ENCODE data around the gene CLMP.
"Not testable (repeated sequence)": the region's sequence is repeated elsewhere in the genome, so short reads cannot be mapped to it uniquely, and the experiment has no call there.

Gene CLMP

GRCh38 chr11:123059041-123059920 lies 135.8 kb downstream of the CLMP start:
- DNase-seq (ENCODE audit: low read depth in 3 of 3, low spot score in 1 of 3) = not testable (repeated sequence)

DNA sequence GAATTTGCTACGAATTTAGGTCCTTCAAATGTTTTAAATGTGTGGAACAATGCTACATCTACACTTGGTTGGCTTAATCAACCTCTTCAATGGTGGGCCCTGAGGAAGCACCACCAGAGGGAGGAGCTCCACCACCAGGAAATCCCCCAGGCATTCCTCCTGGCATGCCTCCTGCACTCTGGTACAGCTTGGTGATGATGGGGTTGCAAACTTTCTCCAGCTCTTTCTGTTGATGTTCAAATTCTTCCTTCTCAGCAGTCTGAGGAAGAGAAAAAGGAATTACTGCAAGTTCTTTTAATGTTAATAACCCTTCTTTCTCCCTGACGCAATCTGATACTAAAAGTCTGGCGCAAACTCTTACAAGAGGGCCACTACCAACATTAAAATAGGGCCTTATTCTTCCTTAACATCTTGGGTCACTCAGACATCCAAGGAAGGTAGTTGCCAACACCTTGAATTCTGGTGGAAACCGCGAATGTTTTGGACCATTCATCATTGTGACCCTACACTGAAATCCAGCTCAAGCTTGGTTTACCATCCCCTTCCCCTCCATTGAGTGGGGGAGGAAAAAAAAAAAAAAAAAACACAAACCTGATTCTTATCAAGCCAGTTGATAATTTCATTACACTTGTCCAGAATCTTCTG lies 137.3 kb downstream of the CLMP start:
- DNase-seq (ENCODE audit: low read depth in 3 of 3, low spot score in 1 of 3) = no peak

DNA sequence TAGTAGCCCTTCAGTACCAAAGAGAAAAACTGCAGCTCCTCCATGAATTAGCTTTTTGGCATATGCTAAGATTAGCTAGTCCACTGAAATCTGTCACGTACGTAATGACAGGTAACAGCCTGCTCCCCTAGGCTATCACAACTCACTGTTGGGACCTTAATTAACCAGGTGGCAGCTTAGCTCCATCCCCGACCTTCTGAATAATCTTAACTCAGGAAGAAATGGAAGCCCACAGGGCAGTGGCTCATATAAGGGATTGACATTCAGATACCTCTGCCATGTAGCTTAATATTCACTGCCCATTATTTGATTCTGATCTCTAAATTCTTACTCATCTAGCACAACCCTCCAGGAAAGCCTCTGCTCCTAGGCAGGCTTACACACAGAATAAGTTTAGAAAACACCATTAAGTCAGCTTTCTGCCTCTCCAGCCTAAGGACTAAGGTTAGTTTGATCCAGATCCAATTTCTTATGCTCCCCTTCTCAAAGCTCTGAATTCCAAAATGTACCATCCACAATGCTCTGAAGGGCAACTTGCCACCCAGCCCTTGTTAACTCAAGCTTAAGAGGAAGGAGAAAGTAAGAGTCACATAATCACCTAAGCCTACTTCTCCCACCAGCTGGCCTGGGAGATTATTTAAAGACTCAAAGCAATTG lies 138.1 kb downstream of the CLMP start:
- DNase-seq (ENCODE audit: low read depth in 3 of 3, low spot score in 1 of 3) = no peak

GRCh38 chr11:123055191-123055901 lies 139.7 kb downstream of the CLMP start:
- no peak for DNase-seq (ENCODE audit: low read depth in 3 of 3, low spot score in 1 of 3)

- DNase-seq (ENCODE audit: low read depth in 3 of 3, low spot score in 1 of 3) = no peak
These were observed 140.6 kb downstream of the CLMP start for GRCh38 chr11:123054301-123055065.

- DNase-seq (ENCODE audit: low read depth in 3 of 3, low spot score in 1 of 3) = no peak
These were observed 141.9 kb downstream of the CLMP start for GRCh38 chr11:123052901-123053721.

DNA sequence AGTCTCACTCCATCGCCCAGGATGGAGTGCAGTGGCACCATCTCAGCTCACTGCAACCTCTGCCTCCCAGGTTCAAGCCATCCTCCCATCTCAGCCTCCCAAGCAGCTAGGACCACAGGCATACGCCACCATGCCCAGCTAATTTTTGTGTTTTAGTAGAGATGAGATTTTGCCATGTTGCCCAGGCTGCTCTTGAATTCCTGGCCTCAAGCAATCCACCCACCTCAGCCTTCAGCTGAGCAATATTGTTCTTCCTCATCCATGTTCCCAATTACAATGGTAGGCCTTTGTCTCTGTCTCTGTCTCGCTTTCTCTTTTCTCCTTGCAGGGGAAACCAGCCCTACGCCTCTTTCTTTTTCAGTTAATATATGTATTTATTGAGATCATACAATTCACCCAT lies 143.4 kb downstream of the CLMP start:
- DNase-seq (ENCODE audit: low read depth in 3 of 3, low spot score in 1 of 3) = no peak

DNA sequence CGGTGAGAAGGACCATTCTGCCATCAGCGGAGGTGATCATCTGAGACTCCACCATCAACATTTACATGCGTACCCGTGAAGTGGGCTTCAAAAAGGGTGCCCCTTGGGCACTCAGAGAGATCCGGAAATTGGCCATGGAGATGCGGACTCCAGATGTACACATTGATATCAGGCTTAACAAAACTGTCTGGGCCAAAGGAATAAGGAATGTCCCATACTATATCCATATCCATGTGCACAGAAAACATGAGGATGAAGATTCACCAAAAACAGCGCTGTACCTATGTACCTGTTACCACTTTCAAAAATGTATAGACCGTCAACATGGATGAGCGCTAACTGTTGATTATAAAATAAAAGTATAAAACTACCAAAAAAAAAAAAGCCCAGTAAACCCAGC lies 143.9 kb downstream of the CLMP start:
- DNase-seq (ENCODE audit: low read depth in 3 of 3, low spot score in 1 of 3) = no peak

DNA sequence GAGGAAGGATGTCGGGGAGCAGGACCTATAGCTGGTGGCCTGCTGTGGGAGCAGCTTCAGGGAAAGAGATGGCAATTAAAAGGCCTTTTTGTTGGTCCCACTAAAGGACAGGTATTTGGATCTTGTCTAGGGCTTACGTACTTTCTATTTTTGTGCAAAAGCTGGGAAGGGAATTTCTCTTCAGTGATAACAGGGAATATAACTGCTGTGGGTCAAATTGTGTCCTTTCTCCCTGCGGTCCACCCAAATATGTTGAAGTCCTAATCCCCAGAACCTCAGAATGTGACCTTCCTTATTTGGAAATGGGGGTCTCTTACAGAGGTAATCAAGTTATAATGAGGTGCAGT lies 147.1 kb downstream of the CLMP start:
- DNase-seq (ENCODE audit: low read depth in 3 of 3, low spot score in 1 of 3) = no peak

GRCh38 chr11:123047266-123047946 lies 147.6 kb downstream of the CLMP start:
- DNase-seq (ENCODE audit: low read depth in 3 of 3, low spot score in 1 of 3) = no peak

GRCh38 chr11:123046473-123047259 lies 148.4 kb downstream of the CLMP start:
- no peak for DNase-seq (ENCODE audit: low read depth in 3 of 3, low spot score in 1 of 3)

DNA sequence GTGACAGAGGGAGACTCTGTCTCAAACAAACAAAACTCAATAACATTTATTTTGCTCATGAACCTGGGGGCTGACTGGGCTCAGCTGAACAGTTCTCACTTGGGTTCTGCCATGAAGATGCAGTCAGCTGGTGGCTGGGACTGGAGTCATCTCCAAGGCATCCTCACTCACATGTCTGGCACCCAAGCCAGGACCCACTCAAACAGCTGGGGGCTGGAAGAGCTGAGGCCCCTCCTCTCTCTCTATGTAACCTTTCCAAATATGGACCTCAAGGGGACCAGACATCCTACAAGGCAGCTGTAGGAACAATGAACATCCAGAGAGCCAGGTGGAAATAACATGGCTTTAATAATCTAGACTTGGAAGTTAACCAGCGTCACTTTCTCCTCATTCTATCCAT lies 149.9 kb downstream of the CLMP start:
- no peak for DNase-seq (ENCODE audit: low read depth in 3 of 3, low spot score in 1 of 3)

GRCh38 chr11:123041185-123041584 lies 153.9 kb downstream of the CLMP start:
- DNase-seq (ENCODE audit: low read depth in 3 of 3, low spot score in 1 of 3) = no peak

- DNase-seq (ENCODE audit: low read depth in 3 of 3, low spot score in 1 of 3) = no peak
These were observed 155.0 kb downstream of the CLMP start for GRCh38 chr11:123040111-123040432.

GRCh38 chr11:123035831-123036230 lies 159.2 kb downstream of the CLMP start:
- no peak for DNase-seq (ENCODE audit: low read depth in 3 of 3, low spot score in 1 of 3)

DNA sequence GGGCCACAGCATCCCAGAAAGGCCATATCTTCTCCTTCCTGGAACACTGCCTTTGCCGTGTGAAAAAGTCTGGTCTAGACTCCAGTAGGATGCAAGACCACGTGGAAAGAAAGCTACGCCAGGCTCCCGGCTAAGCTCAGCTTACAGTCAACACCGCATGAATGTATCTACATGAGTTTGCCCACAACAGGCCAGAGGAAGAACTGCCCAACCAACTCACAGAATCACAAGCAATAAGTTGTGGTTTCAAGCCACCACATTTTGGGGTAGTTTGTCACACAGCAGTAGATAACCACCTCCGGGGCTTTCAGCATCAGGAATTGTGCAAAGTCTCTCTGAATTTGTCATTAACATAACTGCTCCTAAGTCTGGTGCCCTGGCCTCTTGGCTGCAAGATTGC lies 160.5 kb downstream of the CLMP start:
- no peak for DNase-seq (ENCODE audit: low read depth in 3 of 3, low spot score in 1 of 3)

DNA sequence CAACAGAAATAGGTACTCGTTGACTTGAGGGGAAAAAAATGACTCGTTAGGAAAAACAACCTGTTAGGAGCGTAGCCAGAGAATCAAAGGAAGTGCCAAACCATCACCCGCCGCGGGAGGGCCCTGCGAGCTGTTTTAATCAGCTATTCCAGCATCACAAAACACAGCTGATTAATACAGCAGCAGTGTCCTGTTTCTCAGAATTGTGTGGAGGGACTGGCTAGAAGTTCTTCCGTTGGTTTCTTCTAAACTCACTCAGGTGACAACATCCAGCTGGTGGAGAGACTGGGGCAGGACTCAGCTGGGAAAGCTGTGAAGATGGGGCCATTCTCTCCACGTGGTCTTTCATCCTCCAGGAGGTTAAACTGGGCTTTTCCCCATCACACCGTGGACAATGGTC lies 161.2 kb downstream of the CLMP start:
- no peak for DNase-seq (ENCODE audit: low read depth in 3 of 3, low spot score in 1 of 3)

DNA sequence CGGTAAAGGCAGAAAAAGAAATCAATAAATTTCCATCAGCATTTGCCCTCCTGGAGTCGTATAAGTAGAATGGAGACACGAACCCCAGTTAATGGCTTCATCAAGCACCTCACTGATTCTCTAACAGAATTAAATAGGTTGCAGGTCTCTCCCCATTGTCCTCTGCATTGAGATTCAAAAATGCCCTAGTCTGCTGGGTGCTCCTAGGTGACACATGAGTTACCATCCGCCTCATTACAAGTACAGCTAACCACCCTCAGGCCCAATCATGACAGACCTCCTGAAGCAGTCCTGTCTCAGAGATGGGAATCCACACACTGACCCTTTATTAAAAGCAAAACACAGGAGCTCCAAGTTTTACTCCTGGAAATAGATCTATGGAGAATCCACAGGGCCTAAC lies 164.5 kb downstream of the CLMP start:
- no peak for DNase-seq (ENCODE audit: low read depth in 3 of 3, low spot score in 1 of 3)

DNA sequence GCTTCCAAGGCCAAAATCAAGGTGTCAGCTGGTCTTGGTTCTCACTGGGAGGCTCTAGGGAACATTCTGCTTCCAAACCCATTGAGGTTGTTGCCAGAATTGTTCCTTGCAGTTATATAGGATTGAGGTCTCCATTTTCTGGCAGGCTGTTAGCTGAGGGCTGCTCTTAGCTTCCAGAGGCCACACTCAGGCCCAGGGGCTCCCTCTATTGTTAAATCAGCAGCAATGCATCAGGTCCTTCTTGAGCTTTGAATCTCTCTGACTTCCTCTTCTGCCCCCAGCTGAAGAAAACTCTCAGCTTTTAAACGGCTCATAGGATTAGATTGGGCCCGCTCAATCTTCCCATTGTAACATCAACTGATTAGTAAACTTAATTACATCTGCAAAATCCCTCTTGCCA lies 174.1 kb downstream of the CLMP start:
- peak in 1 of 3 donors; percentile 3 for DNase-seq (ENCODE audit: low read depth in 3 of 3, low spot score in 1 of 3)

Data from stimulated activated CD4-positive, alpha-beta T cell treated with anti-CD3 and anti-CD28 coated beads, TNF-alpha, amount 100 ng/mL, for 1 hour (primary cell).